SK-N-SH (cell line): ENCODE data around the gene EIF6.

Experiments
- FOXM1 ChIP-seq: IDR thresholded peaks from 2 replicates; pipeline ENCODE4 v1.4.0; 2012; ENCODE audit warnings: low read depth, mild to moderate bottlenecking
- POLR2AphosphoS5 ChIP-seq: IDR thresholded peaks from 2 replicates; pipeline ENCODE4 v1.6.1; 2012; ENCODE audit warnings: low read depth, low read length
- RFX5 ChIP-seq: IDR thresholded peaks from 2 replicates; pipeline ENCODE4 v1.6.1; 2012; ENCODE audit warnings: mild to moderate bottlenecking, improper control_type of control experiment, low read length

- TF ChIP-seq POLR2AphosphoS5, result 0 out of 2 replicates have a peak, but pooled peaks have one; percentile 12
- TF ChIP-seq FOXM1, result no peak
- TF ChIP-seq RFX5, result no peak
These were observed 4.9 kb downstream of the EIF6 start for GRCh38 chr20:35279533-35280174.
